NCI-H128 (cell line): ENCODE data around the gene RNASE4.
"Not testable (repeated sequence)": the region's sequence is repeated elsewhere in the genome, so short reads cannot be mapped to it uniquely, and the experiment has no call there.

Experiments
- DNase-seq: peaks from one replicate; lab custom pipeline; 2025; ENCODE audit not compliant: unreplicated experiment; lab: John Stamatoyannopoulos, UW

Gene RNASE4

GRCh38 chr14:20698018-20698329, 13.6 kb downstream of the RNASE4 start:
- no peak for DNase-seq

GRCh38 chr14:20698934-20699333, 14.6 kb downstream of the RNASE4 start:
- DNase-seq: no peak

DNA sequence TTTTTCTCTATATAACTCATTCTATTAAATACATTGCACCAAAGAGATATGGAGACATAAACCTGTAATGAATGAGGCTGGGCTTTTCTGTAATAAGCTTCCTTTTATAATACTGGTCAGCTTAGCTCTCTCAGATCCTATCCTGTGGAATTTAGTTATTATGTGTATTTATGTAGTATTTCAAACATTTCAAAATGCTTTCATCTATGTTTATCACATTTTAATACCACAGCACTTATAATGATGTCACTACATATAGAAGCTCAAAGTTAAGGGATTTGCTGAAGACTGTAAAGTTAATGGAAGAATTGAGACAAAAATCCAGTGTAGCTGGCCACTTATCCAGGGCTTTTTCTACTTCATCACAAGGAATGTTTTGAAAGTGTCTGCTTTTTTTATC, 15.6 kb downstream of the RNASE4 start:
- no peak for DNase-seq

GRCh38 chr14:20700965-20701364, 16.6 kb downstream of the RNASE4 start:
- DNase-seq: not testable (repeated sequence)

- no peak for DNase-seq
These were observed 22.4 kb downstream of the RNASE4 start for GRCh38 chr14:20706657-20707355.

DNA sequence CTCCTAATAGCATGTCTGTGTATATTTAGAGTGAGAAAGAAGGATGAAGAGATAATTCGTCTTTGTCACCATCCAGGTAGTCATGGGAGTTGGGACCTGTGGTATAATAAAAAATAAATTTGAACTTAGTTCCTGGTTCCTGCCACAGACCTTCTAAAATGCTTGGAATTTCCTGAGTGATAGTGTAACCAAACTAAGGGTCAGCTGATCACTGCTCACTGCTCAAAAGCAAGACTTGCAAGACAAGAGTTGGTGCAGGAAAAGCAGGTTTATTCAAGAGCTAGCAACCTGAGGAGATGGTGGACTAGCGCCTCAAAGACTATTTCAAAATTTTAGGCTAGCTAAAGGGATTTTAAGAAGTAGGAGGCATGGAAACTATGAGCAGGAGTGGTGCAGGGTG, 23.3 kb downstream of the RNASE4 start:
- no peak for DNase-seq

DNA sequence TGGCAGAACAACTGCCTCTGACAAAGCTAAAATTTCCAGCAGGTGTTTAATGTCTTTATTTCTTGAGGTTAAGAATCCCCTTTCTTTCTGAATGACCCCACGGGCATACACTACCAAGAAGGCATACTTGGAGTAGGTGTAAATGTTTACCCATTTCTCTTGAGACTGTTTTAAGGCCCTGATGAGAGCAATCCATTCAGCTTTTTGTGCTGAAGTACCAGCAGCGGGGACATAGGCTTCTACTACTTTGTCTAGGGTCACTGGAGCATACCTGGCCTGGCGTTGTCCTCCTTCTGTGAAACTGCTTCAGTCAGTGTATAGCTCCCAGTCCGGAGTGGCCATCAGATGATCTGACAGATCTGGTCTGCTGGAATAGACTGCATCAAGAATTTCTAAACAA, 26.9 kb downstream of the RNASE4 start:
- DNase-seq: no peak

DNA sequence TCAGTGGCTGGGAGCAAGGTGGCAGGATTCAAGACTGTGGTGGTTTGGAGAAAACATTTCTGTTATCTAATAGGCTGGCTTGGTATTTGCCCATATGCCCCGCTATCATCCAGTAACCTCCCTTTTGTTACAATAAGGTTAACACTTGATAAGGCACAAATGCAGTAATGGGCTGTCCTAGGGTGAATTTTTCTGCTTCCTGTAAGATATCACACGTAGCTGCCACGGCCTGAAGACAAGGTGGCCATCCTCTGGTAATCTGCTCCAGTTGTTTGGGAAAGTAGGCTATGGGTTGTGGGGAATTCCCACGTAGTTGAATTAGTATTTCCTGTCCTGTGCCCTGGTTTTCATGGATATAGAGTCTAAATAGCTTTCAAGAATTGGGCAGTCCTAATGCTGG, 27.3 kb downstream of the RNASE4 start:
- DNase-seq: no peak

- DNase-seq: no peak
These were observed 28.5 kb downstream of the RNASE4 start for GRCh38 chr14:20712904-20713303.

GRCh38 chr14:20714593-20715250, 30.4 kb downstream of the RNASE4 start:
- no peak for DNase-seq

GRCh38 chr14:20719777-20720176, 35.4 kb downstream of the RNASE4 start:
- DNase-seq: no peak

- DNase-seq: no peak
These were observed 36.4 kb downstream of the RNASE4 start for GRCh38 chr14:20720741-20721140.

DNA sequence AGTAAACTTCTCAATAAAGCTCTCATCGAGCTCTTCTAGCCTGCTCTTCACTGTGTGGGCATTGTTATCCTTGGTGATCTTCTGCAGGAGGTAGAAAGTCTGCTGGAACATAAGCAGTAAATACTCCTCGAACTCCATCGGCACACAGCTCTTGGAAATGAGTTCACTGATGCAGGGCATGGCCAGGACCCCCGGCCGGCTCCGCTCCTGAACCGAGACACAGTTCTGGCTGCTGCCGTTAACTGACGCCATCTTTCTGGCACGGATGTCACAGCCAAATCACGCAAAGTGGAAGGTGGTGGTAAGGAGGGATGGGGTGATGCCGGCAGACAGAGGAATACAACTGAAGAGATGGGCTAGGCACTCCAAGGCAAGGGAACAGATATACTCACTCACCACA, 37.7 kb downstream of the RNASE4 start:
- DNase-seq: no peak

- no peak for DNase-seq
These were observed 39.1 kb downstream of the RNASE4 start for GRCh38 chr14:20723488-20723887.

GRCh38 chr14:20726121-20726520, 41.8 kb downstream of the RNASE4 start:
- not testable (repeated sequence) for DNase-seq

DNA sequence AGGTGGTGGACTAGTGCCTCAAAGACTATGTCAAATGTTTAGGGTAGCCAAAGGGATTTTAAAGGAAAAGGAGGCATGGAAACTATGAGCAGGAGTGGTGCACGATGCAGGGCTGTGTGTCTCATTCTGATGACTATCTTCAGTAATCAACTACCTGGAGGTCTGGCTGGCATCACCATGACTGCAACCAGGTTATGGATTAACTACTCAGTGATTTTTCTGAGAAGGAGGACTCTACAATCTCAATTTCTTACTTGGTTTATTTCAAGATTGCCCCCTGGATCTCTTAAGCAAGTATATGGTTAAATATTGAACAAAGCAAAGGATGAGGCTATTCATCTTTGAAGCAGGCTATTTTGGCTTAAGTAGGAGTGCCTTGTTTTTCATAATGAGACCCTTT, 42.2 kb downstream of the RNASE4 start:
- DNase-seq: no peak

DNA sequence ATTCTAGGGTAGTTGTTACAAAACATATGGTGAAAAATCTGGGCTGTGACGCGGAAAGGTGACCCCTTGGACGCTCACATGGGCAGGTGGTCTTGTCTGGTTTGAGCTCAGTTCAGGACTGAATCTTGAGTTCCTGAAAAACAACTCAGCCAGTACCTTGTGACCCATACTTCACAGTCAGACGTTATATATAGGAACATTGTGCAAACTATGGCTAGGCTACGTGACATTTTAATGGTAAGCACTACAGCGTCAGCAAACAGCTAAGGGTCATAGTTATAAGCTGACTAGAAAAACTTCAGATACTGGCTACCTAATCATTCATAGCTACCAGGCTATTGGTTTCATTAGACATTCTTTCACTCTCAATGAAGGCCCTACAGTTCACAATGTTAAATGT, 46.5 kb downstream of the RNASE4 start:
- DNase-seq: no peak

- no peak for DNase-seq
These were observed 48.1 kb downstream of the RNASE4 start for GRCh38 chr14:20732477-20732876.

DNA sequence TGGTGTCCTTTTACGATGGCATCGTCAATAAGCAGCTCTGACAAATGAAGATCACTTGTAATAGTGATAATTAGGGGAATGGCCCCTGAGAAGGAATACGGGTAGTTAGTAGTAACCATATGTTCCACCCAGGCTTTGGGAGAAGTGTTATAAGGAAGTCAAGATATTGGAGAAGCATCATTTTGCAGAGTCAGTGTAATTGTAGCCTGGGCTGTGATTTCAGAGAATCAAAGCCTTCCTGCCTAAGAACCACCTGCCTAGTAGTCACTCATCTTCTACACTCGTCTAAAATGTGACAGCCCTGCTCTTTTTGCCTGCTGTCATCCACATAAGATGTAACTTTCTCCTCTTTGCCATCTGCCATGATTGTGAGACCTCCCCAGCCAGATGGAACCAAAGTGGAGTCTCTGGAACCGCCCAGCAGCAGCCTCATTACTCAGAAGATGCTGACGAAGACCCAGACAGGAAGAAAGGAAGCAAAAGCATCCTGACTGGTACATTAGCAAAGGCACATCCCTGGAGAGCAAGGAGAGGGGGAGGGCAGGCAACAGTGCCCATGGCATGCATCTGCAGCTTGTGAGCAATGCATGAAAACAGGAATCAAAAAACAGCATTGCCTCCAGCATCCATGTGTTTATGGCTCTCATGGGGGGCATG, 48.7 kb downstream of the RNASE4 start:
- DNase-seq: no peak

DNA sequence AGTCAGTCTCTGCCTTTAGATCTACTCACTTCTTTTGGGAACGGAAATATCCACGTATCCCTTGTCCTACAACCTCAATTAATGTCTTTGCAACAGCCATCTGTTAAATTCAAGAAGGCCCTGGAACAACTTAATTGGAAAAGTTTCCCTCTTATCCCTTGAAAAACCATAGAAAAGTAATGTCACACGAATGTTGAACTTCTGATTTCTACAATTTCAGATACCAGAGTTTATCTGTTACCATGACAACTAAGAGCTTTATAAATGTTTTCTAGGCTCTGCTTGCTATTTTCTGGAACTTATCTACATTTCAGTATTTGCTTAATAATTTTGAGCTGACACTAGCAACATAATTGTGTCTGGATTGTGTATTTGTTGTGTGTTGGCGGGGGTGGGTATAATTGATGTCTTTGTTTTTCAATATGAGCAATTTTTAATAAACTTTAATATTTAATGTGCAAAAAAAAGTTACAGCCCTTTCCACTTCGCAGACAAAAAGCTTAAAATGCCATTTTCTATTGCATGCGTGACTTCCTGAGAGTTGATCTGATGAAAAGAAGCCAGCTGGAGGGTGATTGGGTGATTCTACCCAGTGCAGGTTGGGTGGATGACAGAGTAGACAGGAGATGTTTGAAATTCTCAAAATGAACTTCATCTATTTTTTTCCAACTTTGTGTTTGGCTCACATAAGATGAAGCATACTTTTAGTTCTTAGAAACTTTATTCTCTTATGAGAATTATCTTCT, 49.5 kb downstream of the RNASE4 start:
- DNase-seq: no peak

- no peak for DNase-seq
These were observed 50.1 kb downstream of the RNASE4 start for GRCh38 chr14:20734430-20734806.

DNA sequence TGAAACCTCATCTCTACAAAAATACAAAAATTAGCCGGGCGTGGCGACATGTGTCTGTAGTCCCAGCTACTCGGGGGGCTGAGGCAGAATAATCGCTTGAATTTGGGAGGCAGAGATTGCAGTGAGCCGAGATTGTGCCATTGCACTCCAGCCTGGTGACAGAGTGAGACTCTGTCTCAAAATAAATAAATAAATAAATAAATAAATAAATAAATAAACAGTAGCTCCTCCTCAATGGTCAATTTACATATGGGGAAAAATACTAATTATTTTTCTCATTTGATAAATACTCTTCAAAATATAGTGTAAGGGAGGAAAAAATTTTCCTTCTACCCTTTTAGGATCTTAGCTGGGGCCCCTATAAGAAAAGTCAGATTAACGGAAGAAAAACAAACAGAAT, 53.9 kb downstream of the RNASE4 start:
- DNase-seq: not testable (repeated sequence)
